Urinary bladder (tissue), 4 donors: ENCODE data around the gene PAPSS2. TPM values are rescaled to one million over a fixed set of nuclear protein-coding genes. Genes with fewer than 3 reads are reported as not detected.
"Not testable (repeated sequence)": the region's sequence is repeated elsewhere in the genome, so short reads cannot be mapped to it uniquely, and the experiment has no call there.

ENCODE experiments used
- DNase-seq: peaks from one replicate; pipeline ENCODE4 v3.0.0-alpha.2; 2015; ENCODE audit errors: extremely low spot score
- H3K27ac ChIP-seq: one replicate; pipeline ENCODE4 v1.5.1; 2013; ENCODE audit warnings: low read depth, mild to moderate bottlenecking, moderate library complexity
- H3K36me3 ChIP-seq: one replicate; pipeline ENCODE4 v1.6.1; 2013; ENCODE audit warnings: mild to moderate bottlenecking, moderate library complexity; ENCODE audit not compliant: insufficient read depth
- H3K4me1 ChIP-seq: one replicate; pipeline ENCODE4 v1.6.1; 2013; ENCODE audit warnings: mild to moderate bottlenecking, moderate library complexity; ENCODE audit not compliant: insufficient read depth
- H3K4me3 ChIP-seq: one replicate; pipeline ENCODE4 v1.5.1; 2013; ENCODE audit warnings: low read depth, low read length
- WGBS: extraction: QIAGEN DNeasy Blood & Tissue Kit; methylation state at CpG from one replicate; pipeline ENCODE4 v1.1.7; 2013; 5-methylcytosine and 5-hydroxymethylcytosine counted together
- polyA plus RNA-seq: library from polyadenylated mRNA; stranded (reverse); fragments of 200-250 nt; gene quantifications from one replicate; pipeline ENCODE4 v1.2.3, GENCODE V29; 2013
- total RNA-seq: library from RNA; depleted of rRNA; stranded (reverse); fragments of >200 nt; gene quantifications from one replicate; pipeline ENCODE4 v1.2.3, GENCODE V29; 2014
- donor health status: healthy with polysubstance abuse.
- donor health status: healthy.

PAPSS2 gene
- 40.2 TPM for total RNA-seq
- polyA plus RNA-seq: 10.2 TPM

DNA sequence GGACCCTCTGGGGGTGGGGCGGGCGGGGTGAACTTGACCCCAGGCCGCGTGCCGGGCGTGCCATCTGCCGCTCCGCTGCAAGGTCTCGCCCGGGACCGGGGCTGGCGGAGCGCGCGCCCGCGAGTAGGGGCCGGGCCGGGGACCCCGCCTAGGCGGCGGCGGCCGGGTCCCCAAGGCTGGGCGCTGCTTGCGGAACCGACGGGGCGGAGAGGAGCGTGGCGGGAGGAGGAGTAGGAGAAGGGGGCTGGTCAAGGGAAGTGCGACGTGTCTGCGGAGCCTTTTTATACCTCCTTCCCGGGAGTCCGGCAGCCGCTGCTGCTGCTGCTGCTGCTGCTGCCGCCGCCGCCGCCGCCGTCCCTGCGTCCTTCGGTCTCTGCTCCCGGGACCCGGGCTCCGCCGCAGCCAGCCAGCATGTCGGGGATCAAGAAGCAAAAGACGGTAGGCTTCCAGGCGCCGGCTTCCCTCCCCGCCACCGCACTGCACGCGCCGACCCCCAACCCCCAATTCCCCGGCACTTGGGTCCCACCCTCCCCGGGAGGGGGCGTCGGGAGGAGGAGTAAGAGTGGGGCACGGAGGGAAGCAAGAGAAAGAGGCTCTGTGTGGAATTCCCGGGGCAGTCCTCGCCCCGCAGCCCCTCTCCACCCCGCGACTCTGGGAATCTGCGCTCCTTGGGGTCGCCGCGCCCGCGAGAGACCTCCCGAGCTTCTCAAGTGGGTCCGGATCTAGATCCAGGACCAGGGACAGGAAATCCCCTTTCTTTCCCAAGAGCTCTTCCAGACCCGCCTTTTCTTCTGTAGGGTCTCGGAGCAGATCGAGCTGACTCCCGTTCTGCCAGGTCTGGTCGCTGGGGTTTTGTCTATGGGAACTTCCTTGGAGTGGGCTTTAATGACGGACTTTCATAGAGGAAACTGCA lies at the start of gene PAPSS2:
Gene PAPSS2 (plus strand): TSS at position 308 of the 913 bp plus-strand sequence. CDS start 104 bp downstream, at position 412.
- no peaks in the 10 kb centered on the region for H3K36me3 ChIP-seq
- under 1% methylated on average over 82 of the region's 82 CpGs for WGBS
- DNase-seq: peak; percentile 35
- peaks cover 2% of the 10 kb centered on the region for H3K4me1 ChIP-seq
- peak within 1 kb of the TSS; percentile 70 for H3K4me3 ChIP-seq
- H3K27ac ChIP-seq: no peak within 1 kb of the TSS

DNA sequence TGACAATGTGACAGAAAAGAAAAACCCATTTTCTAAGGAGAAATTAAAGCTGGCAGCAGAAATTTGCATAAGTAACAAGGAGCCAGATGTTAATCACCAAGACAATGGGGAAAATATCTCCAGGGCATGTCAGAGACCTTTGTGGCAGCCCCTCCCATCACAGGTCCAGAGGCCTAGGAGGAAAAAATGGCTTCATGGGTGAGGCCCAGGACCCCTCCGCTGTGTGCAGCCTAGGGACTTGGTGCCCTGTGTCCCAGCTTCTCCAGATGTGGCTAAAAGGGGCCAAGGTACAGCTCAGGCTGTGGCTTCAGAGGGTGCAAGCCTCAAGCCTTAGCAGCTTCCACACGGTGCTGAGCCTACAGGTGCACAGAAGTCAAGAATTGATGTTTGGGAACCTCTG lies 48.3 kb upstream of the PAPSS2 start:
- not testable (repeated sequence) for DNase-seq, H3K36me3 ChIP-seq, H3K4me1 ChIP-seq, H3K27ac ChIP-seq, H3K4me3 ChIP-seq
- WGBS: 94% methylated on average over 2 of the region's 2 CpGs

DNA sequence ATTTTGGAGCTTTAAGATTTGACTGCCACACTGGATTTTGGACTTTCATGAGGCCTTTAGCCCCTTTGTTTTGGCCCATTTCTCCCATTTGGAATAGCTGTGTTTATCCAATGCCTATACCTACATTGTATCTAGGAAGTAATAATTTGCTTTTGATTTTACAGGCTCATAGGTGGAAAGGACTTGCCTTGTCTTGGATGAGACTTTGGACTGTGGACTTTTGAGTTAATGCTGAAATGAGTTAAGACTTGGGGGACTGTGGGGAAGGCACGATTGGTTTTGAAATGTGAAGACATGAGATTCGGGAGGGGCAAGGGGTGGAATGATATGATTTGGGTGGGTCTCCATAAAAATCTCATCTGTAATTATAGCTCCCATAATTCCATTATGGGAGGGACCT lies 47.6 kb upstream of the PAPSS2 start:
- 45% methylated on average over 2 of the region's 2 CpGs for WGBS
- no peak overlapping the region for H3K4me3 ChIP-seq

DNA sequence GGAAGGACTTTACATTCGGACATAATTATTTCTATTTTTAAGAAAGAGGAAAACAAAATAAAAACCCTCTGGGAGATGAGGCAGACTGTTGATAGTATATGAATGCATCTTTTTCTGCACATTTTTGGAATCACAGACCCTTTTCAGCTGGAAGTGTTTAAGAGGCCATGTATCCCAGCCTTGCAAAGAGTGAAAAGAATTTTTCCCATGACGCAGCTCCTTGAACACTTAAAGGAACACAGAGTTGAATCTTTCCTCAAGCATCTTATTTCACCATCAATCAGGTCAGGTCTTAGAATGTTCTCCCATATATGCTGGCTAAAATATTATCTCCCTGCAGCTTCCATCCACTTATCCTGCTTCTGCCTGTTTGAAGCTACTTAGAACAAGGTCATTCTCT lies 45.9 kb upstream of the PAPSS2 start:
- H3K27ac ChIP-seq: no peak overlapping the region
- DNase-seq: no peak
- no peaks in the 10 kb centered on the region for H3K36me3 ChIP-seq
- no peak overlapping the region for H3K4me3 ChIP-seq
- H3K4me1 ChIP-seq: no peaks in the 10 kb centered on the region
- WGBS: 85% methylated on average over 2 of the region's 2 CpGs

More for the DNA sequence above, 47.6 kb upstream of the PAPSS2 start:
- Histone ChIP-seq H3K4me1 (no peaks in the 10 kb centered on the region), H3K27ac (no peak overlapping the region), H3K36me3 (no peaks in the 10 kb centered on the region)
- no peak for DNase-seq

DNA sequence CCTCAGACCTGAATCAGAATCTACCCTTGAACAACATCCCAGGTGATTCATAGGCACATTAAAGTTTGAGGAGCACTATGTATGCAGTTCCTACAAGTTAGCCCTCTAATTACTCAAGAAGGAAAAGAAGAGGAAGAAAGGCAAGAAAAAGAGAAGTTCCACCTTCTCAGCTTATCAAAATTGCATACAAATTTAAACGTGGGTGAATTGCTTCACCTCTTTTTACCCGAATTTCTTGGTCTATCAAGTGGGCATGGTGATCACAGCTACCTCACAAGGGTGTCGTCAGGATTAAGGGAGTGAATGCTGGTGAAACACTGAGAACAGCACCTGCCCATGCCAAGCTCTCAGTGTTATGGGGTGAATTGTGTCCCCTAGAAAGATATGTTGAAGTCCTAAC lies 43.8 kb upstream of the PAPSS2 start:
- Histone ChIP-seq H3K4me3 (no peak overlapping the region), H3K4me1 (no peaks in the 10 kb centered on the region), H3K36me3 (no peaks in the 10 kb centered on the region), H3K27ac (no peak overlapping the region)
- DNase-seq: no peak
- WGBS: 70% methylated on average over 3 of the region's 3 CpGs

DNA sequence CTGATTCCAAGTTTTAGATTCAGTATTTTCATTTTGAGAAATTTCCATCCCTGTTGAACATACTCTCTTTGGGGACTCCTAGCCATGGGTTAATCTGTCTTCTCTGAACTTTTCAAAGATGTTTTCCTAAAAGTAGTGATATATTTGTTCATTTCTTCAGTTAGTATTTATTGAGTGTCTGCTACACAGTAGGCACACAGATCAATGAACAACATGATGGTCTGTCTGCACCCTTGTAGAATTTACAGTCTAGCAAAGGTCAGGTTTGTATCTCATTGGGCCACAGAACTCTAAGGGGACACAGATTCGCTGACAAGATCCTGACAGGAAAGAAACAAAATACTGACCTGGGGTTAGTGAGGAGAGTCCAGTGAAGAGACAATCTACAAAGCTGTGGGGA lies 42.2 kb upstream of the PAPSS2 start:
- no peaks in the 10 kb centered on the region for H3K4me1 ChIP-seq
- H3K27ac ChIP-seq: no peak overlapping the region
- H3K36me3 ChIP-seq: no peaks in the 10 kb centered on the region
- no peak overlapping the region for H3K4me3 ChIP-seq
- 88% methylated on average over 1 of the region's 1 CpG for WGBS
- DNase-seq: no peak

DNA sequence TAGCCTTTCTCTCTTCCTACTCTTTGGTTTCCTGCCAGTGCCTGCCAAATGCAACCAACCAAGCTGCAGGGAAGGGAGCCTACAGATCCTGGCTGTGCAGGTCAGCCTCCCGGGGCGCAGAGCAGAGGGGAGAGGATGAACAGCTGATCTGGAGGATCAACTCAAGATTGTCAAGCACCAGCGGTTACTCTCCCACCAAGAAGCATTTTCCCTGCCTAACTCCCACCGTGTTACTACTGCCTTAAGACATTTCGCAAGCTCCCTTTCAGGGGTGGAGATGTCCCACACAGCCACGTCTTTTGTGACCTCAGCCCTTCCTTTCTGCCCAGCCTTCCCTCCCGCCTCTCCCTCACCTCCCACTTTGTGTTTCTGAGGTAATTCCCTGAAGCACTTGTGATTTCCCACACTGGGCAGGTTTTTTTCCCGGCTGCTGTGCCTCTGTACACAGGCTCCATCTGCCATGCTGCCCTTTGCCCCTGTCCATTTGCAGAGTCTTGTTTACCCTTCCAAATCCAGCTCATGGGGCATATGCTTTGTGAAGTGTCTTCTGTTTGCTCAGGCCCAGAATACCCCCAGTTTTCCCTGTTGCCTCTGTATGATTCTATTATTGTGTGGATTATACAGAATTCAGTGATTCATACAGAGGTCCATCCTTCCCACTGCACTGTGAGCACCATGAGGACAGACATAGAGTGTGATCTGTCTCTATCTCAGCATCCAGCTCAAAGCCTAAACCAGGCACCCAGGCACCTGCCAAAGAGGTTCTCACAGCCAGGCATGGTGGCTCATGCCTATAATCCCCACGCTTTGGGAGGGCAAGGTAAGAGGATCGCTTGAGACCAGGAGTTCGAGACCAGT lies 40.9 kb upstream of the PAPSS2 start:
- Histone ChIP-seq H3K4me1 (no peaks in the 10 kb centered on the region), H3K27ac (no peak overlapping the region), H3K4me3 (no peak overlapping the region), H3K36me3 (no peaks in the 10 kb centered on the region)
- no peak for DNase-seq
- WGBS: 75% methylated on average over 11 of the region's 11 CpGs

DNA sequence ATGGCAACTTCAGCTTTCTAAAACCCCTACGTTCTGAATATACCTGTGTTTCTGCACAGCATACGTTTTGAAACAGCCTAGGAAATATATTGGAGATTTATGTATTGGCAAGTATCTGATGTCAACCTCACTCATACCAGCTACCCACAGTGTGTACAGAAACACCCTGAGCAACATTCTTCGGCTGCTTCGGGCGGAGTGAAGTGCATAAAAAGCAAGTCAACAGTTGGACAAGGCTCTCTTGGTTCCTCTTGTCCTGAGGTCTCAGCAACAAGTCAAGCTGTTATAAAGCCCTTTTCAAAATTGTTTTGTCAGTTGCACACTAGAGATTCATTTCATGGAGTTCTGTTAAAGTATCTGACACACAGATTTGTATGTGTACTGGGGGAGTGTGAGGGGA lies 40.0 kb upstream of the PAPSS2 start:
- WGBS: 58% methylated on average over 5 of the region's 5 CpGs
- H3K36me3 ChIP-seq: no peaks in the 10 kb centered on the region
- no peak overlapping the region for H3K4me3 ChIP-seq
- no peaks in the 10 kb centered on the region for H3K4me1 ChIP-seq
- peak; percentile 6 for DNase-seq
- H3K27ac ChIP-seq: no peak overlapping the region

DNA sequence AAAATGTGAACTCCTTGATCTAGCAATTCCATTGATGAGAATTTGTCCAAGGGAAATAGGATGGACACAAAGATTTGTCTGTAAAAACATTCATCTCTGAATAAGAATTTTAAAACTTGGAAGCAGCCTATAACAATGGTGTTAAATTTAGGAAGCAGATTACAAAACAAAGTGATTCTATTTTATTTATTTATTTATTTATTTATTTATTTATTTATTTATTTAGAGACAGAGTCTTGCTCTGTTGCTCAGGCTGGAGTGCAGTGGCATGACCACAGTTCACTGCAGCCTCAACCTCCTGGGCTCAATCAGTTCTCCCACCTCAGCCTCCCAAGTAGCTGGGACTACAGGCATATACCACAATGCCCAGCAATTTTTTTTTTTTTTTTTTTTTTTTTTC lies 38.2 kb upstream of the PAPSS2 start:
- H3K4me1 ChIP-seq, DNase-seq: not testable (repeated sequence)

DNA sequence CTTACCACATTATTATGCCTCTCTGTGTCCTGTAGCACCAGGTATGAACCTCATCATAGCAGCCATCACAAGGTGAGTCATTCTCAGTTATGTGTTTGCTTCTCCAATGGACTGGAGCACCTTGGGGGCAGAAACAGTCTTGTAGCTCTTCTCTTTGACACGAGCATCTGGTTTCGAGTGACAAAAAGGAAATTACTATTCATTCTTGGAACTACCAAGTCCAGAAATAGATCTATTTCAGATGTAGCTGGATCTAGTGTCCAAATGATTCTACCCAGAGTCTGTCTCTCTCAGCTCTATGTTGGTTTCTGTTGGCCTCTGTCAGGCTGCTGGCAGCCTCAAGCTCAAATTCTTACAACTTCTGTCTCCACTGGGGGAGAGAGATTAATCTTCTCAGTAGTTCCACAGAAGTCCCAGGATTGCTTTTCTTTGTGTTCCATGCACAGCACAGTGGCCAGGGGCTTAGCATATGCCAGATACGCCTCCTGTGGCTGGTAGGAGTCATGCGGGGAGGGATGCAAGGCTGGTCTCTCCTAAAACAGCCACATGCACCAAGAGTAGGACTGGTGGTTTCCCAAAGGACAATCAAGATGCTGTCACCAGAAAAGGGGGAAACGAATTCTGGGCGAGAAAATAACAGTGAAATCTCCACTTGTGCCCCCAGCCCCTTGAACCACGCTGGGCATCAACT lies 37.2 kb upstream of the PAPSS2 start:
- no peak overlapping the region for H3K4me3 ChIP-seq
- no peak overlapping the region for H3K27ac ChIP-seq
- DNase-seq: no peak
- 79% methylated on average over 7 of the region's 7 CpGs for WGBS
- no peaks in the 10 kb centered on the region for H3K36me3 ChIP-seq
- H3K4me1 ChIP-seq: no peaks in the 10 kb centered on the region

More for the DNA sequence above, 38.2 kb upstream of the PAPSS2 start:
- not testable (repeated sequence) for H3K36me3 ChIP-seq, H3K4me3 ChIP-seq, H3K27ac ChIP-seq

DNA sequence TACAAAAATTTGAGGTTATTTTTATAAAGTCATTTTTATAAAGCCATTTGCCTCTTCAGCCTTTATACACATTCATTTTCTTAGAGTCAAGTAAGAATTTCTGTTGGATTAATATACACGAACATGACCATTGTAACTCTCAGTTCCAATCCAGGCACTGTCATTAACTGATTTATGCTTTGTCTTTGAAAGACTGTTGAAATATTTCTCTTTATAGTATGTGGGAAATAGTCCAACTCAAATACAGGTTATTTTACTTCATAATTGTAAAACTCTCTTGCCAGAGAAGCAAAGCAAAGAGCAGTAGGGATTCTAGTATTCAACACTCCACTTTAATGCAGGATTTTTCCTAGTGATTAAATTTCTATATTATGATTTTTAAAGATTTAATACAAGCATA lies 36.5 kb upstream of the PAPSS2 start:
- no peak for DNase-seq
- Histone ChIP-seq H3K27ac (no peak overlapping the region), H3K36me3 (no peaks in the 10 kb centered on the region), H3K4me3 (no peak overlapping the region), H3K4me1 (no peaks in the 10 kb centered on the region)
- whole genome bisulfite sequencing: 53% methylated on average over 1 of the region's 1 CpG

DNA sequence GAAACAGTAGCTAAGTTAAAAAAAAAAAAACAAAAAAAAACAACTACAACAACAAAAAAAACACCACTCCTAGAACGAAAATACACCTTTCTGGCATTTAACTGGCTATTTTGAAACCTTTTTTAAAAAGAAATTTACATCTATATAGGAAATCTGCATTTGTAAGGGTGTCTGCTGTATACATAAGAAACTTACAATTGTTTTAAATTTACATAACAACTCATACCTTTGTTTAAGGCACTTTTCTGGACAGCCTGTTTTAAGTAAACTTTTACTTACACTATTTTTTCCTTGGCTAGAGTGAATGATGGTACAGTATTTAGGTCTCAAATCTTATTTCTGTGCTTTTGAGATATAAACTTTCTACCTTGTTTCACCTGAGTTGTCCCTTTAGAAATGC lies 34.0 kb upstream of the PAPSS2 start:
- no peak for DNase-seq
- Histone ChIP-seq H3K36me3 (no peaks in the 10 kb centered on the region), H3K4me1 (no peaks in the 10 kb centered on the region), H3K27ac (no peak overlapping the region), H3K4me3 (no peak overlapping the region)
- 63% methylated on average over 1 of the region's 1 CpG for WGBS

DNA sequence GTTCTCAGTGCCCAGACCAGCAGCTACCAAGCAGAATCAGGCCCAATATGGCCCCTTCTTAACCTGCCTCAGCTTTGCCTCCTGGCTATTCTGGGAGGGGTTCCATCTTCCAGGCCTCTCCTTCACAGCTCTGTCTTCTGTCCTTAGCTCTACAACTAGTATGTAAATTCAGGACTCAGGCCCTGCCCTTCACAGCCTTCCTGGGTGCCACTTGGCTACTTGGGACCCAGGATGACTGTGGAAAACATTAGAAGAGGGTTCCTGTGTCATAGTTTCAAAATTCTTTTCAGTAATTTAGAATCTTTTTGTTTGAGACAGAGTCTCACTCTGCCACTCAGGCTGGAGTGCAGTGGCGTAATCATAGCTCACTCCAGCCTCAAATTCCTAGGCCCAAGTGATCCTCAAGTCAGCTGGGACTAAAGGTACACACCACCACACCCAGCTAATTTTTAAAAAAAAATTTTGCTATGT lies 33.2 kb upstream of the PAPSS2 start:
- no peak for DNase-seq
- H3K27ac ChIP-seq: no peak overlapping the region
- no peaks in the 10 kb centered on the region for H3K36me3 ChIP-seq
- H3K4me3 ChIP-seq: no peak overlapping the region
- 100% methylated on average over 1 of the region's 1 CpG for WGBS
- H3K4me1 ChIP-seq: no peaks in the 10 kb centered on the region
